Sigmoid colon (tissue), 4 donors: ENCODE data around the gene LRRC74B.

ENCODE experiments used
- POLR2AphosphoS5 ChIP-seq, 4 donors: sonication (generic); formaldehyde crosslinking; IDR thresholded peaks; one replicate each; pipeline ENCODE4 v1.6.1; 2017; ENCODE audit warnings: antibody characterized with exemption in 4 of 4
- TF ChIP-seq, protein P1 (sequence below), 4 experiments: fragments of 450-650 bp in 3 of 4; fragments of 200-600 bp in 1 of 4; IDR thresholded peaks; one replicate each; pipeline ENCODE4 v1.5.1; 2016 to 2019; ENCODE audit warnings: antibody characterized with exemption in 4 of 4, mild to moderate bottlenecking in 3 of 4, moderate library complexity in 2 of 4

GRCh38 chr22:21054714-21055563 lies 9.2 kb downstream of the LRRC74B start:
- TF ChIP-seq, protein P1, sequence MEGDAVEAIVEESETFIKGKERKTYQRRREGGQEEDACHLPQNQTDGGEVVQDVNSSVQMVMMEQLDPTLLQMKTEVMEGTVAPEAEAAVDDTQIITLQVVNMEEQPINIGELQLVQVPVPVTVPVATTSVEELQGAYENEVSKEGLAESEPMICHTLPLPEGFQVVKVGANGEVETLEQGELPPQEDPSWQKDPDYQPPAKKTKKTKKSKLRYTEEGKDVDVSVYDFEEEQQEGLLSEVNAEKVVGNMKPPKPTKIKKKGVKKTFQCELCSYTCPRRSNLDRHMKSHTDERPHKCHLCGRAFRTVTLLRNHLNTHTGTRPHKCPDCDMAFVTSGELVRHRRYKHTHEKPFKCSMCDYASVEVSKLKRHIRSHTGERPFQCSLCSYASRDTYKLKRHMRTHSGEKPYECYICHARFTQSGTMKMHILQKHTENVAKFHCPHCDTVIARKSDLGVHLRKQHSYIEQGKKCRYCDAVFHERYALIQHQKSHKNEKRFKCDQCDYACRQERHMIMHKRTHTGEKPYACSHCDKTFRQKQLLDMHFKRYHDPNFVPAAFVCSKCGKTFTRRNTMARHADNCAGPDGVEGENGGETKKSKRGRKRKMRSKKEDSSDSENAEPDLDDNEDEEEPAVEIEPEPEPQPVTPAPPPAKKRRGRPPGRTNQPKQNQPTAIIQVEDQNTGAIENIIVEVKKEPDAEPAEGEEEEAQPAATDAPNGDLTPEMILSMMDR (IDR thresholded peaks at IDR 0.05): no peak
- no peak for TF ChIP-seq POLR2AphosphoS5 (IDR thresholded peaks at IDR 0.05)
